ENCODE measurements around the gene KYAT1.

The KYAT1 gene

GRCh38 chr9:128835246-128836210, 46.2 kb downstream of the KYAT1 start:
- DNase-seq: no peak

- DNase-seq: no peak
These were observed 48.1 kb downstream of the KYAT1 start for GRCh38 chr9:128833696-128834095.

- peak; percentile 92 for DNase-seq
These were observed 52.1 kb downstream of the KYAT1 start, which contains the start of gene SPOUT1 for GRCh38 chr9:128829477-128830251. TSS of gene SPOUT1 (minus strand) at chr9:128829794. CDS start at chr9:128829780, 14 bp downstream.

GRCh38 chr9:128828719-128829452, 52.9 kb downstream of the KYAT1 start:
- DNase-seq: no peak

- DNase-seq: no peak
These were observed 53.5 kb downstream of the KYAT1 start for GRCh38 chr9:128828267-128828666.

- DNase-seq: no peak
These were observed 55.6 kb downstream of the KYAT1 start for GRCh38 chr9:128825923-128826700.

GRCh38 chr9:128824911-128825310, 56.8 kb downstream of the KYAT1 start:
- no peak for DNase-seq

GRCh38 chr9:128823903-128824406, 57.8 kb downstream of the KYAT1 start:
- DNase-seq: no peak

GRCh38 chr9:128823362-128823902, 58.3 kb downstream of the KYAT1 start:
- DNase-seq: no peak

GRCh38 chr9:128822407-128823042, 59.2 kb downstream of the KYAT1 start:
- DNase-seq: no peak

GRCh38 chr9:128821584-128822406, 60.0 kb downstream of the KYAT1 start:
- no peak for DNase-seq

GRCh38 chr9:128820665-128821583, 60.8 kb downstream of the KYAT1 start:
- no peak for DNase-seq

- DNase-seq: no peak
These were observed 61.8 kb downstream of the KYAT1 start for GRCh38 chr9:128819716-128820664.

- DNase-seq: peak; percentile 15
These were observed 62.7 kb downstream of the KYAT1 start for GRCh38 chr9:128818839-128819715.

- DNase-seq: peak; percentile 97
These were observed 63.5 kb downstream of the KYAT1 start, which contains the start of gene ENDOG for GRCh38 chr9:128818099-128818838. TSS of gene ENDOG (plus strand) at chr9:128818500. CDS start at chr9:128818685, 185 bp downstream.

GRCh38 chr9:128810873-128811272, 70.9 kb downstream of the KYAT1 start:
- no peak for DNase-seq

Measured in activated T-cell treated with anti-CD3 and anti-CD28 coated beads for 4 hours (primary cell).